Measurements from ENCODE around the gene MICAL2.

MICAL2 gene

GRCh38 chr11:12246147-12246546 lies 135.8 kb downstream of the MICAL2 start:
- no peak overlapping the region for H2AFZ ChIP-seq
- H3K36me3 ChIP-seq (ENCODE audit: control insufficient read depth, insufficient read depth, low read length): no peaks in the 10 kb centered on the region
- no peak overlapping the region for H3K4me3 ChIP-seq (ENCODE audit: low read depth, low read length)
- no peaks in the 10 kb centered on the region for H3K79me2 ChIP-seq
- no peak overlapping the region for H3K4me2 ChIP-seq (ENCODE audit: low read length)
- TF ChIP-seq, protein P1, sequence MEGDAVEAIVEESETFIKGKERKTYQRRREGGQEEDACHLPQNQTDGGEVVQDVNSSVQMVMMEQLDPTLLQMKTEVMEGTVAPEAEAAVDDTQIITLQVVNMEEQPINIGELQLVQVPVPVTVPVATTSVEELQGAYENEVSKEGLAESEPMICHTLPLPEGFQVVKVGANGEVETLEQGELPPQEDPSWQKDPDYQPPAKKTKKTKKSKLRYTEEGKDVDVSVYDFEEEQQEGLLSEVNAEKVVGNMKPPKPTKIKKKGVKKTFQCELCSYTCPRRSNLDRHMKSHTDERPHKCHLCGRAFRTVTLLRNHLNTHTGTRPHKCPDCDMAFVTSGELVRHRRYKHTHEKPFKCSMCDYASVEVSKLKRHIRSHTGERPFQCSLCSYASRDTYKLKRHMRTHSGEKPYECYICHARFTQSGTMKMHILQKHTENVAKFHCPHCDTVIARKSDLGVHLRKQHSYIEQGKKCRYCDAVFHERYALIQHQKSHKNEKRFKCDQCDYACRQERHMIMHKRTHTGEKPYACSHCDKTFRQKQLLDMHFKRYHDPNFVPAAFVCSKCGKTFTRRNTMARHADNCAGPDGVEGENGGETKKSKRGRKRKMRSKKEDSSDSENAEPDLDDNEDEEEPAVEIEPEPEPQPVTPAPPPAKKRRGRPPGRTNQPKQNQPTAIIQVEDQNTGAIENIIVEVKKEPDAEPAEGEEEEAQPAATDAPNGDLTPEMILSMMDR (IDR thresholded peaks at IDR 0.05): no peak
- H3K27me3 ChIP-seq (ENCODE audit: control insufficient read depth, insufficient read depth, low read length): no peaks in the 10 kb centered on the region
- H3K9ac ChIP-seq: no peak overlapping the region
- peaks cover 3% of the 10 kb centered on the region for H3K4me1 ChIP-seq
- no peak overlapping the region for H3K27ac ChIP-seq
- no peaks in the 10 kb centered on the region for H3K9me3 ChIP-seq (ENCODE audit: control insufficient read depth, low read length)

GRCh38 chr11:12246989-12247388 lies 136.6 kb downstream of the MICAL2 start:
- Histone ChIP-seq H3K4me3 (ENCODE audit: low read depth, low read length) (no peak overlapping the region), H2AFZ (no peak overlapping the region), H3K27ac (no peak overlapping the region), H3K79me2 (no peaks in the 10 kb centered on the region), H3K36me3 (ENCODE audit: control insufficient read depth, insufficient read depth, low read length) (no peaks in the 10 kb centered on the region), H3K4me2 (ENCODE audit: low read length) (no peak overlapping the region), H3K9ac (no peak overlapping the region), H3K9me3 (ENCODE audit: control insufficient read depth, low read length) (no peaks in the 10 kb centered on the region), H3K27me3 (ENCODE audit: control insufficient read depth, insufficient read depth, low read length) (no peaks in the 10 kb centered on the region), H3K4me1 (peaks cover 3% of the 10 kb centered on the region)
- TF ChIP-seq, protein P1 (IDR thresholded peaks at IDR 0.05): no peak

- Histone ChIP-seq H3K4me2 (ENCODE audit: low read length) (no peak overlapping the region), H2AFZ (no peak overlapping the region), H3K79me2 (no peaks in the 10 kb centered on the region), H3K27ac (no peak overlapping the region), H3K4me3 (ENCODE audit: low read depth, low read length) (no peak overlapping the region), H3K27me3 (ENCODE audit: control insufficient read depth, insufficient read depth, low read length) (no peaks in the 10 kb centered on the region), H3K4me1 (peaks cover 3% of the 10 kb centered on the region), H3K9ac (no peak overlapping the region), H3K36me3 (ENCODE audit: control insufficient read depth, insufficient read depth, low read length) (no peaks in the 10 kb centered on the region), H3K9me3 (ENCODE audit: control insufficient read depth, low read length) (no peaks in the 10 kb centered on the region)
- TF ChIP-seq, protein P1 (IDR thresholded peaks at IDR 0.05): no peak
These were observed 137.3 kb downstream of the MICAL2 start for GRCh38 chr11:12247543-12248254.

DNA sequence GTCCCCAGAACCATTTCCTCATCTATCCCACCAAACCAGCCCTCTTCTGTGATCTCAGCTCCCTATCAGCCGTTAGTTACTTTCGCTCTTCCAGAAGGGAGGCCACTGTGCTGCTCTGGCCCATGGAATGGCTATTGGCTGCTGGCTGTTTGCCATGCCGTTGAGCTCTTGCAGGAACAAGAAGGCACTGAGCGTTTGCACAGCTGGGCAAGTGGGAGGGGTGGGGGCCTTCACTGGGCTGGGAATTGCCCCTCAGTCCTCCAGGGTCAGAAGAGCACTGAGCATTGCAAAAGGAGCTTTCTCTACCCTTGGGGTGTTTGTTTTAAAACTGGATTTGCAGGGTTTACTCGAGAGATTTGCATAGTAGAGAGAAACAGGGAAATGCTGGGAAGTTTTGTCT lies 137.9 kb downstream of the MICAL2 start:
- Histone ChIP-seq H3K4me1 (peaks cover 3% of the 10 kb centered on the region), H3K4me2 (ENCODE audit: low read length) (no peak overlapping the region), H3K9ac (no peak overlapping the region), H2AFZ (no peak overlapping the region), H3K36me3 (ENCODE audit: control insufficient read depth, insufficient read depth, low read length) (no peaks in the 10 kb centered on the region), H3K27me3 (ENCODE audit: control insufficient read depth, insufficient read depth, low read length) (no peaks in the 10 kb centered on the region), H3K4me3 (ENCODE audit: low read depth, low read length) (no peak overlapping the region), H3K9me3 (ENCODE audit: control insufficient read depth, low read length) (no peaks in the 10 kb centered on the region), H3K27ac (no peak overlapping the region), H3K79me2 (no peaks in the 10 kb centered on the region)
- TF ChIP-seq, protein P1 (IDR thresholded peaks at IDR 0.05): no peak

Data from parathyroid adenoma (tissue), 2 donors.